Measurements from ENCODE around the gene LHX3. TPM values are rescaled to one million over a fixed set of nuclear protein-coding genes. Genes with fewer than 3 reads are reported as not detected.

The LHX3 gene
- total RNA-seq, 2 experiments from 2014 or later, result 0.11 to 0.16 TPM

DNA sequence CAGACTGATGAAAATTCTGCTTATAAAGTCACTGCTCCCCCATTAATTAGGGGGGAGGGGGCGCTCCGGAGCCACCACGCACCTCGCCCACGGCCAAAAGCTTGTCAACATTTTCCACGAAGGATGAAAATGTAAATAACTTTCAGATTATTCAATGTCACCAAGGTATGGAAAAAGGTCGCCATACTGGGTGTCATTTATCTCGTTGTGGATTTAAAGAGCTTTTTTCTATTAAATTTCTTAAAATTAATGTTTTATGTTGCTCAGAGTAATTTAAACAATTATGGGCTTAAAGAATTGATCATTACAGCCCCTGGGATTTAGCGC is 13.0 kb downstream of the LHX3 start:
- Mint-ChIP-seq H3K27ac (no peak overlapping the region), H3K4me1 (ENCODE audit: low read depth) (no peaks in the 10 kb centered on the region), H3K9me3 (no peaks in the 10 kb centered on the region), H3K27me3 (peaks cover 66% of the 10 kb centered on the region), H3K4me3 (no peak overlapping the region), H3K36me3 (ENCODE audit: low read depth) (no peaks in the 10 kb centered on the region)
- no peak overlapping the region for H3K27ac ChIP-seq (ENCODE audit: low read depth in 1 of 2, low read length in 2 of 2)
- POLR2A ChIA-PET, result no interaction called here
- intact Hi-C loops (cut with DNase I, micrococcal nuclease), result no loop called here
- CTCF ChIA-PET, result no interaction called here
- H3K9me3 ChIP-seq (ENCODE audit: control insufficient read depth in 1 of 2, insufficient read depth in 1 of 2, low read length in 2 of 2), result peaks cover 0 to 26% of the 10 kb centered on the region in 2 experiments
- TF ChIP-seq, protein P1, sequence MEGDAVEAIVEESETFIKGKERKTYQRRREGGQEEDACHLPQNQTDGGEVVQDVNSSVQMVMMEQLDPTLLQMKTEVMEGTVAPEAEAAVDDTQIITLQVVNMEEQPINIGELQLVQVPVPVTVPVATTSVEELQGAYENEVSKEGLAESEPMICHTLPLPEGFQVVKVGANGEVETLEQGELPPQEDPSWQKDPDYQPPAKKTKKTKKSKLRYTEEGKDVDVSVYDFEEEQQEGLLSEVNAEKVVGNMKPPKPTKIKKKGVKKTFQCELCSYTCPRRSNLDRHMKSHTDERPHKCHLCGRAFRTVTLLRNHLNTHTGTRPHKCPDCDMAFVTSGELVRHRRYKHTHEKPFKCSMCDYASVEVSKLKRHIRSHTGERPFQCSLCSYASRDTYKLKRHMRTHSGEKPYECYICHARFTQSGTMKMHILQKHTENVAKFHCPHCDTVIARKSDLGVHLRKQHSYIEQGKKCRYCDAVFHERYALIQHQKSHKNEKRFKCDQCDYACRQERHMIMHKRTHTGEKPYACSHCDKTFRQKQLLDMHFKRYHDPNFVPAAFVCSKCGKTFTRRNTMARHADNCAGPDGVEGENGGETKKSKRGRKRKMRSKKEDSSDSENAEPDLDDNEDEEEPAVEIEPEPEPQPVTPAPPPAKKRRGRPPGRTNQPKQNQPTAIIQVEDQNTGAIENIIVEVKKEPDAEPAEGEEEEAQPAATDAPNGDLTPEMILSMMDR (IDR thresholded peaks at IDR 0.05), result no peak
- DNase-seq, result no peak
- H3K4me3 ChIP-seq (ENCODE audit: low read length), result no peak overlapping the region
- no peaks in the 10 kb centered on the region for H3K4me1 ChIP-seq (ENCODE audit: insufficient read depth, low read length)
- no peaks in the 10 kb centered on the region for H3K36me3 ChIP-seq (ENCODE audit: insufficient read depth, low read length)
- no peak for ATAC-seq (ENCODE audit: poor library complexity)
- H3K27me3 ChIP-seq (ENCODE audit: control insufficient read depth in 1 of 2, insufficient read depth in 2 of 2, low read length in 2 of 2), result peaks cover 53 to 63% of the 10 kb centered on the region in 2 experiments

DNA sequence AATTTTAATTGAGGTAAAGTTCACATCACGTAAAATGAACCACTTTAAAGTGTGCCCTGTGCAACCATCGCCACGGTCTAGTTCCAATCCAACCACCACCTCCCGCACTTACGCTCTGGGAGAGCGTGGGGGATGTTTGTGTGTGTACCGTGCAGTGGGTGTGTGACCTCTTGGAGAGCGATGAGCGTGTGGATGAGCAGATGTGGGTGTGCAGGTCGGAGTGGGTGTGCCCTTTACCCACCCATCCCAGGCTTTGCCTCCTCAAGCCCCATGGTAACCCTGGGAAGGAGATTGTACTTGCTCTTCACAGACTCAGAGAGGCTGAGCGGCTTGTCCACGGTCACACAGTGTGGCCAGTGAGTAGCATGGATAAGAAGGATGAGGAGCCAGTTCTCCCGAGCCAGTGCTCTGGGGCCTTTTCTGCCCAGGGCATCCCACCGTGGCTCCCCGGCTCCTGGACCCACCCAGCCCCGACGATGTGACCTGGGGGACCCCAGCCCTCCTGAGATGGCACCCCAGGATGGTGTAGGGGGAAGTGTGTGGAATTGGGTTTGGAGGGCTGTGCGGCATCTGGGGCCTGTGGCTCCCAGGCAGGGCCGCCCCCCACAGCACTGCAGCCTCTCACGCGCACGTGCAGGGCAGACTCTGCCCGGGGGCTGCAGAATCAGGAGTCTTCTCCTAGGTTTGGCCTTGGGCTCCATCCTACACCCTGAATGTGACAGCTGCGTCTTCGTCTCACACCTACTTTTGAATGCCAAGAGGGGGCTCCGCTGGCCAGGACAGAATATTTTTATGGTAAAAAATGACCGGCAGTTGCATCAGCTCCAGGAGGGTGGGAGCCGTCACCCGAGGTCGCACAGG is 13.6 kb downstream of the LHX3 start:
- CTCF ChIA-PET, result no interaction called here
- Histone ChIP-seq H3K27me3 (ENCODE audit: control insufficient read depth in 1 of 2, insufficient read depth in 2 of 2, low read length in 2 of 2) (peaks cover 48 to 60% of the 10 kb centered on the region in 2 experiments), H3K27ac (ENCODE audit: low read depth in 1 of 2, low read length in 2 of 2) (no peak overlapping the region), H3K9me3 (ENCODE audit: control insufficient read depth in 1 of 2, insufficient read depth in 1 of 2, low read length in 2 of 2) (peaks cover 0 to 20% of the 10 kb centered on the region in 2 experiments), H3K36me3 (ENCODE audit: insufficient read depth, low read length) (no peaks in the 10 kb centered on the region), H3K4me3 (ENCODE audit: low read length) (no peak overlapping the region), H3K4me1 (ENCODE audit: insufficient read depth, low read length) (no peaks in the 10 kb centered on the region)
- TF ChIP-seq, protein P1 (IDR thresholded peaks at IDR 0.05), result no peak
- intact Hi-C loops (cut with DNase I, micrococcal nuclease), result no loop called here
- no peaks in the 10 kb centered on the region for H3K4me1 Mint-ChIP-seq (ENCODE audit: low read depth)
- POLR2A ChIA-PET, result no interaction called here
- no peak overlapping the region for H3K4me3 Mint-ChIP-seq
- H3K27me3 Mint-ChIP-seq, result peaks cover 65% of the 10 kb centered on the region
- DNase-seq, result no peak
- no peak for ATAC-seq (ENCODE audit: poor library complexity)
- no peaks in the 10 kb centered on the region for H3K9me3 Mint-ChIP-seq
- no peaks in the 10 kb centered on the region for H3K36me3 Mint-ChIP-seq (ENCODE audit: low read depth)
- H3K27ac Mint-ChIP-seq, result no peak overlapping the region

DNA sequence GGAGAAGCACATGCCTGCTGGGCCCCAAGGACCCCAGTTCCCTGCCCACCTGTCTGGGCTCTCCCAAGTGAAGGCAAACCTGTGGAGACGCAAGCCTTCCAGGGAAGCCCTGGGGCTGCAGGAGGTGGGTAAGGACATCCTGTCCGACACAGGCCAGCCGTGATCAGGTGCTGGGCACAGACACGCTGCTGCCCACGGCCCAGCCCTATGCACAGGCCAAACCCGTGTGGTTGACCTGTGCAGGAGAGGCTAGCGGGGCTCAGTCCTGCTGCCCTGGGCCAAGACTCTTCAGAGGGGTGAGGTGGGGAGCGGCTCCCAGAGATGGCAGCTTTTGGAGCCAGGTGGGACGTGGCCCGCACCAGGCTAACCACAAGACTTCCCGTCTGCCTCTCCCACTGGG is 14.3 kb downstream of the LHX3 start:
- H3K27me3 Mint-ChIP-seq, result peaks cover 58% of the 10 kb centered on the region
- TF ChIP-seq, protein P1 (IDR thresholded peaks at IDR 0.05), result no peak
- no peak overlapping the region for H3K4me3 ChIP-seq (ENCODE audit: low read length)
- no peaks in the 10 kb centered on the region for H3K9me3 Mint-ChIP-seq
- peaks cover 0 to 19% of the 10 kb centered on the region in 2 experiments for H3K9me3 ChIP-seq (ENCODE audit: control insufficient read depth in 1 of 2, insufficient read depth in 1 of 2, low read length in 2 of 2)
- H3K27me3 ChIP-seq (ENCODE audit: control insufficient read depth in 1 of 2, insufficient read depth in 2 of 2, low read length in 2 of 2), result peaks cover 42 to 53% of the 10 kb centered on the region in 2 experiments
- H3K4me1 Mint-ChIP-seq (ENCODE audit: low read depth), result no peaks in the 10 kb centered on the region
- H3K4me1 ChIP-seq (ENCODE audit: insufficient read depth, low read length), result no peaks in the 10 kb centered on the region
- no peaks in the 10 kb centered on the region for H3K36me3 Mint-ChIP-seq (ENCODE audit: low read depth)
- DNase-seq (no peak), ATAC-seq (ENCODE audit: poor library complexity) (no peak)
- H3K27ac ChIP-seq (ENCODE audit: low read depth in 1 of 2, low read length in 2 of 2), result no peak overlapping the region
- ChIA-PET POLR2A (no interaction called here), CTCF (no interaction called here)
- no peaks in the 10 kb centered on the region for H3K36me3 ChIP-seq (ENCODE audit: insufficient read depth, low read length)
- intact Hi-C loops (cut with DNase I, micrococcal nuclease), result no loop called here
- H3K27ac Mint-ChIP-seq, result no peak overlapping the region
- no peak overlapping the region for H3K4me3 Mint-ChIP-seq
